HEK293 (cell line): Measurements from ENCODE around the gene MLPH.

Source experiments
- CTCF ChIA-PET: fragments of 350-600 bp; formaldehyde crosslinking; extraction: SDS; loops from one replicate; lab custom pipeline; 2021; ENCODE audit warnings: antibody characterized with exemption; lab: Yijun Ruan, JAX
- POLR2A ChIA-PET: fragments of 300-600 bp; formaldehyde crosslinking; extraction: SDS; loops from one replicate; lab custom pipeline; 2020; ENCODE audit warnings: antibody characterized with exemption, inconsistent platforms; lab: Yijun Ruan, JAX
- H3K27ac ChIP-seq: fragments of 200-500 bp; sonication (Bioruptor generic); 2 replicates; pipeline ENCODE4 v1.5.1; 2014; ENCODE audit warnings: low read depth, low read length, control low read depth, inconsistent platforms; ENCODE audit errors: extremely low read depth
- H3K36me3 ChIP-seq, 2 experiments: fragments of 200-500 bp in 1 of 2; sonication (Bioruptor generic) in 1 of 2; 1 replicate in 1 of 2; 2 replicates in 1 of 2; pipeline ENCODE4 v1.5.1; 2014 to 2017; ENCODE audit warnings: inconsistent platforms in 2 of 2, low read length in 2 of 2; ENCODE audit not compliant: control insufficient read depth in 2 of 2, insufficient read depth in 1 of 2
- H3K4me1 ChIP-seq: fragments of 200-500 bp; sonication (Bioruptor generic); 2 replicates; pipeline ENCODE4 v1.5.1; 2014; ENCODE audit warnings: mild to moderate bottlenecking, low read length, inconsistent platforms; ENCODE audit not compliant: control insufficient read depth, insufficient read depth
- H3K4me3 ChIP-seq: 2 replicates; pipeline ENCODE4 v1.5.1; 2011; ENCODE audit warnings: low read depth, mild to moderate bottlenecking, control low read depth, low read length, moderate library complexity
- H3K9me3 ChIP-seq: fragments of 200-500 bp; sonication (Bioruptor generic); 2 replicates; pipeline ENCODE4 v1.5.1; 2014; ENCODE audit warnings: low read depth, low read length, inconsistent platforms; ENCODE audit not compliant: control insufficient read depth, insufficient read depth
- IKZF3 ChIP-seq: fragments of 450-650 bp; IDR thresholded peaks from 2 replicates; pipeline ENCODE4 v1.5.0; 2018; ENCODE audit warnings: missing biosample characterization, mild to moderate bottlenecking, missing genetic modification characterization, moderate library complexity
- KLF8 ChIP-seq: fragments of 450-650 bp; formaldehyde crosslinking; IDR thresholded peaks from 2 replicates; pipeline ENCODE4 v1.5.1; 2016; ENCODE audit warnings: missing biosample characterization, missing genetic modification characterization
- ZBTB48 ChIP-seq: fragments of 450-650 bp; formaldehyde crosslinking; IDR thresholded peaks from 2 replicates; pipeline ENCODE4 v1.5.1; 2016; ENCODE audit warnings: missing biosample characterization, missing genetic modification characterization
- ZFHX2 ChIP-seq: fragments of 450-650 bp; formaldehyde crosslinking; conservative IDR thresholded peaks from 2 replicates; pipeline ENCODE4 v1.5.1; 2016; ENCODE audit warnings: missing biosample characterization, missing genetic modification characterization
- ZNF114 ChIP-seq: fragments of 450-650 bp; formaldehyde crosslinking; IDR thresholded peaks from 2 replicates; pipeline ENCODE4 v1.5.0; 2017; ENCODE audit warnings: missing biosample characterization, missing genetic modification characterization
- ZNF132 ChIP-seq: fragments of 450-650 bp; formaldehyde crosslinking; IDR thresholded peaks from 2 replicates; pipeline ENCODE4 v1.5.1; 2017; ENCODE audit warnings: missing biosample characterization, missing genetic modification characterization, borderline replicate concordance
- ZNF169 ChIP-seq: fragments of 450-650 bp; formaldehyde crosslinking; IDR thresholded peaks from 2 replicates; pipeline ENCODE4 v1.5.1; 2016; ENCODE audit warnings: missing biosample characterization, missing genetic modification characterization
- ZNF248 ChIP-seq: fragments of 450-650 bp; formaldehyde crosslinking; IDR thresholded peaks from 2 replicates; pipeline ENCODE4 v1.5.1; 2017; ENCODE audit warnings: missing biosample characterization, missing genetic modification characterization
- ZNF561 ChIP-seq: fragments of 450-650 bp; IDR thresholded peaks from 2 replicates; pipeline ENCODE4 v1.5.1; 2018; ENCODE audit warnings: missing biosample characterization, missing genetic modification characterization, borderline replicate concordance
- ZNF660 ChIP-seq: fragments of 450-650 bp; IDR thresholded peaks from 2 replicates; pipeline ENCODE4 v1.5.1; 2018; ENCODE audit warnings: missing biosample characterization, mild to moderate bottlenecking, missing genetic modification characterization
- ZNF747 ChIP-seq: fragments of 450-650 bp; formaldehyde crosslinking; IDR thresholded peaks from 2 replicates; pipeline ENCODE4 v1.5.1; 2016; ENCODE audit warnings: missing biosample characterization, missing genetic modification characterization
- ZNF777 ChIP-seq: fragments of 450-650 bp; formaldehyde crosslinking; IDR thresholded peaks from 2 replicates; pipeline ENCODE4 v1.5.1; 2017; ENCODE audit warnings: missing biosample characterization, missing genetic modification characterization, borderline replicate concordance
- ZSCAN23 ChIP-seq: fragments of 450-650 bp; formaldehyde crosslinking; IDR thresholded peaks from 2 replicates; pipeline ENCODE4 v1.5.1; 2016; ENCODE audit warnings: missing biosample characterization, missing genetic modification characterization
- TF ChIP-seq, protein P1 (sequence below): fragments of 450-650 bp; formaldehyde crosslinking; IDR thresholded peaks from 2 replicates; pipeline ENCODE4 v1.5.1; 2016; ENCODE audit warnings: missing biosample characterization, missing genetic modification characterization, borderline replicate concordance
- TF ChIP-seq, protein P2 (sequence below): fragments of 450-650 bp; formaldehyde crosslinking; IDR thresholded peaks from 2 replicates; pipeline ENCODE4 v1.5.1; 2016; ENCODE audit warnings: missing biosample characterization, missing genetic modification characterization
- TF ChIP-seq, protein P3 (sequence below): fragments of 450-650 bp; formaldehyde crosslinking; IDR thresholded peaks from 2 replicates; pipeline ENCODE4 v1.5.1; 2016; ENCODE audit warnings: missing biosample characterization, missing genetic modification characterization
- TF ChIP-seq, protein P4 (sequence below): fragments of 450-650 bp; formaldehyde crosslinking; IDR thresholded peaks from 2 replicates; pipeline ENCODE4 v1.5.1; 2016; ENCODE audit warnings: missing biosample characterization, missing genetic modification characterization
- TF ChIP-seq, protein P5 (sequence below): fragments of 450-650 bp; formaldehyde crosslinking; IDR thresholded peaks from 2 replicates; pipeline ENCODE4 v1.5.1; 2017; ENCODE audit warnings: missing biosample characterization, missing genetic modification characterization
- TF ChIP-seq, protein P6 (sequence below): fragments of 450-650 bp; formaldehyde crosslinking; IDR thresholded peaks from 2 replicates; pipeline ENCODE4 v1.5.1; 2016; ENCODE audit warnings: missing biosample characterization, missing genetic modification characterization
- TF ChIP-seq, protein P7 (sequence below): fragments of 450-650 bp; formaldehyde crosslinking; conservative IDR thresholded peaks from 2 replicates; pipeline ENCODE4 v1.5.1; 2016; ENCODE audit warnings: low read depth, missing biosample characterization, missing genetic modification characterization

The MLPH gene

DNA sequence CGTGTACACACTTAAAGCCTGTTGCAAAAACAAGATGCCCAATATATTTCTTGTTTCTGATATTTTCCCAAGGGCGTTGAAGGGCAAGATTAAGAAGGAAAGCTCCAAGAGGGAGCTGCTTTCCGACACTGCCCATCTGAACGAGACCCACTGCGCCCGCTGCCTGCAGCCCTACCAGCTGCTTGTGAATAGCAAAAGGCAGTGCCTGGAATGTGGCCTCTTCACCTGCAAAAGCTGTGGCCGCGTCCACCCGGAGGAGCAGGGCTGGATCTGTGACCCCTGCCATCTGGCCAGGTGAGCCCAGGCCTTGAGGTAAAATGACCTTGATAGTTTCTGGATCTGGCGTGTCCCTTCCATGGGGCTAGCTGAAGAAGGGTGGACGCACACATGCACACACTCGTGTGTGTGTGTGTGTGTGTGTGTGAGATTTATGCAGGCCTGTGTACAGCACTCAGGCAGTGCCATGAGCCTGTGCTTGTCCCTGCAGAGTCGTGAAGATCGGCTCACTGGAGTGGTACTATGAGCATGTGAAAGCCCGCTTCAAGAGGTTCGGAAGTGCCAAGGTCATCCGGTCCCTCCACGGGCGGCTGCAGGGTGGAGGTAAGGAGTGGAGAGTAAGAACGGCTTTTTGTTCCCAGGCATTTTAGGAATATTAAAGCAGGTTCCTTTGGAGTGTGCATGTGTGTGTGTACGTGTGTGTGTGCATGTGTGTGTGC lies 23.6 kb downstream of the MLPH start:
- TF ChIP-seq ZNF561 (tag by site-specific recombination) (no peak), ZSCAN23 (tag by site-specific recombination) (no peak), ZNF660 (tag by site-specific recombination) (no peak), KLF8 (tag by site-specific recombination) (no peak), ZNF777 (tag by site-specific recombination) (no peak), ZFHX2 (no peak), ZBTB48 (no peak), ZNF114 (tag by site-specific recombination) (no peak), IKZF3 (no peak), ZNF747 (tag by site-specific recombination) (no peak), ZNF169 (tag by site-specific recombination) (no peak), ZNF132 (tag by site-specific recombination) (no peak), ZNF248 (no peak)
- TF ChIP-seq, protein P1, sequence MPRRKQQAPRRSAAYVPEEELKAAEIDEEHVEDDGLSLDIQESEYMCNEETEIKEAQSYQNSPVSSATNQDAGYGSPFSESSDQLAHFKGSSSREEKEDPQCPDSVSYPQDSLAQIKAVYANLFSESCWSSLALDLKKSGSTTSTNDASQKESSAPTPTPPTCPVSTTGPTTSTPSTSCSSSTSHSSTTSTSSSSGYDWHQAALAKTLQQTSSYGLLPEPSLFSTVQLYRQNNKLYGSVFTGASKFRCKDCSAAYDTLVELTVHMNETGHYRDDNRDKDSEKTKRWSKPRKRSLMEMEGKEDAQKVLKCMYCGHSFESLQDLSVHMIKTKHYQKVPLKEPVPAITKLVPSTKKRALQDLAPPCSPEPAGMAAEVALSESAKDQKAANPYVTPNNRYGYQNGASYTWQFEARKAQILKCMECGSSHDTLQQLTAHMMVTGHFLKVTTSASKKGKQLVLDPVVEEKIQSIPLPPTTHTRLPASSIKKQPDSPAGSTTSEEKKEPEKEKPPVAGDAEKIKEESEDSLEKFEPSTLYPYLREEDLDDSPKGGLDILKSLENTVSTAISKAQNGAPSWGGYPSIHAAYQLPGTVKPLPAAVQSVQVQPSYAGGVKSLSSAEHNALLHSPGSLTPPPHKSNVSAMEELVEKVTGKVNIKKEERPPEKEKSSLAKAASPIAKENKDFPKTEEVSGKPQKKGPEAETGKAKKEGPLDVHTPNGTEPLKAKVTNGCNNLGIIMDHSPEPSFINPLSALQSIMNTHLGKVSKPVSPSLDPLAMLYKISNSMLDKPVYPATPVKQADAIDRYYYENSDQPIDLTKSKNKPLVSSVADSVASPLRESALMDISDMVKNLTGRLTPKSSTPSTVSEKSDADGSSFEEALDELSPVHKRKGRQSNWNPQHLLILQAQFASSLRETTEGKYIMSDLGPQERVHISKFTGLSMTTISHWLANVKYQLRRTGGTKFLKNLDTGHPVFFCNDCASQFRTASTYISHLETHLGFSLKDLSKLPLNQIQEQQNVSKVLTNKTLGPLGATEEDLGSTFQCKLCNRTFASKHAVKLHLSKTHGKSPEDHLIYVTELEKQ: no peak
- TF ChIP-seq, protein P2, sequence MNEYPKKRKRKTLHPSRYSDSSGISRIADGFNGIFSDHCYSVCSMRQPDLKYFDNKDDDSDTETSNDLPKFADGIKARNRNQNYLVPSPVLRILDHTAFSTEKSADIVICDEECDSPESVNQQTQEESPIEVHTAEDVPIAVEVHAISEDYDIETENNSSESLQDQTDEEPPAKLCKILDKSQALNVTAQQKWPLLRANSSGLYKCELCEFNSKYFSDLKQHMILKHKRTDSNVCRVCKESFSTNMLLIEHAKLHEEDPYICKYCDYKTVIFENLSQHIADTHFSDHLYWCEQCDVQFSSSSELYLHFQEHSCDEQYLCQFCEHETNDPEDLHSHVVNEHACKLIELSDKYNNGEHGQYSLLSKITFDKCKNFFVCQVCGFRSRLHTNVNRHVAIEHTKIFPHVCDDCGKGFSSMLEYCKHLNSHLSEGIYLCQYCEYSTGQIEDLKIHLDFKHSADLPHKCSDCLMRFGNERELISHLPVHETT (tag by site-specific recombination): no peak
- TF ChIP-seq, protein P3, sequence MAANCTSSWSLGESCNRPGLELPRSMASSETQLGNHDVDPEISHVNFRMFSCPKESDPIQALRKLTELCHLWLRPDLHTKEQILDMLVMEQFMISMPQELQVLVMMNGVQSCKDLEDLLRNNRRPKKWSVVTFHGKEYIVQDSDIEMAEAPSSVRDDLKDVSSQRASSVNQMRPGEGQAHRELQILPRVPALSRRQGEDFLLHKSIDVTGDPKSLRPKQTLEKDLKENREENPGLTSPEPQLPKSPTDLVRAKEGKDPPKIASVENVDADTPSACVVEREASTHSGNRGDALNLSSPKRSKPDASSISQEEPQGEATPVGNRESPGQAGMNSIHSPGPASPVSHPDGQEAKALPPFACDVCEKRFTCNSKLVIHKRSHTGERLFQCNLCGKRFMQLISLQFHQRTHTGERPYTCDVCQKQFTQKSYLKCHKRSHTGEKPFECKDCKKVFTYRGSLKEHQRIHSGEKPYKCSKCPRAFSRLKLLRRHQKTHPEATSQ (tag by site-specific recombination): no peak
- TF ChIP-seq, protein P4, sequence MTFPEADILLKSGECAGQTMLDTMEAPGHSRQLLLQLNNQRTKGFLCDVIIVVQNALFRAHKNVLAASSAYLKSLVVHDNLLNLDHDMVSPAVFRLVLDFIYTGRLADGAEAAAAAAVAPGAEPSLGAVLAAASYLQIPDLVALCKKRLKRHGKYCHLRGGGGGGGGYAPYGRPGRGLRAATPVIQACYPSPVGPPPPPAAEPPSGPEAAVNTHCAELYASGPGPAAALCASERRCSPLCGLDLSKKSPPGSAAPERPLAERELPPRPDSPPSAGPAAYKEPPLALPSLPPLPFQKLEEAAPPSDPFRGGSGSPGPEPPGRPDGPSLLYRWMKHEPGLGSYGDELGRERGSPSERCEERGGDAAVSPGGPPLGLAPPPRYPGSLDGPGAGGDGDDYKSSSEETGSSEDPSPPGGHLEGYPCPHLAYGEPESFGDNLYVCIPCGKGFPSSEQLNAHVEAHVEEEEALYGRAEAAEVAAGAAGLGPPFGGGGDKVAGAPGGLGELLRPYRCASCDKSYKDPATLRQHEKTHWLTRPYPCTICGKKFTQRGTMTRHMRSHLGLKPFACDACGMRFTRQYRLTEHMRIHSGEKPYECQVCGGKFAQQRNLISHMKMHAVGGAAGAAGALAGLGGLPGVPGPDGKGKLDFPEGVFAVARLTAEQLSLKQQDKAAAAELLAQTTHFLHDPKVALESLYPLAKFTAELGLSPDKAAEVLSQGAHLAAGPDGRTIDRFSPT (tag by site-specific recombination): no peak
- TF ChIP-seq, protein P5, sequence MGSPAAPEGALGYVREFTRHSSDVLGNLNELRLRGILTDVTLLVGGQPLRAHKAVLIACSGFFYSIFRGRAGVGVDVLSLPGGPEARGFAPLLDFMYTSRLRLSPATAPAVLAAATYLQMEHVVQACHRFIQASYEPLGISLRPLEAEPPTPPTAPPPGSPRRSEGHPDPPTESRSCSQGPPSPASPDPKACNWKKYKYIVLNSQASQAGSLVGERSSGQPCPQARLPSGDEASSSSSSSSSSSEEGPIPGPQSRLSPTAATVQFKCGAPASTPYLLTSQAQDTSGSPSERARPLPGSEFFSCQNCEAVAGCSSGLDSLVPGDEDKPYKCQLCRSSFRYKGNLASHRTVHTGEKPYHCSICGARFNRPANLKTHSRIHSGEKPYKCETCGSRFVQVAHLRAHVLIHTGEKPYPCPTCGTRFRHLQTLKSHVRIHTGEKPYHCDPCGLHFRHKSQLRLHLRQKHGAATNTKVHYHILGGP: no peak
- TF ChIP-seq, protein P6, sequence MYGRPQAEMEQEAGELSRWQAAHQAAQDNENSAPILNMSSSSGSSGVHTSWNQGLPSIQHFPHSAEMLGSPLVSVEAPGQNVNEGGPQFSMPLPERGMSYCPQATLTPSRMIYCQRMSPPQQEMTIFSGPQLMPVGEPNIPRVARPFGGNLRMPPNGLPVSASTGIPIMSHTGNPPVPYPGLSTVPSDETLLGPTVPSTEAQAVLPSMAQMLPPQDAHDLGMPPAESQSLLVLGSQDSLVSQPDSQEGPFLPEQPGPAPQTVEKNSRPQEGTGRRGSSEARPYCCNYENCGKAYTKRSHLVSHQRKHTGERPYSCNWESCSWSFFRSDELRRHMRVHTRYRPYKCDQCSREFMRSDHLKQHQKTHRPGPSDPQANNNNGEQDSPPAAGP (tag by site-specific recombination): no peak
- TF ChIP-seq, protein P7, sequence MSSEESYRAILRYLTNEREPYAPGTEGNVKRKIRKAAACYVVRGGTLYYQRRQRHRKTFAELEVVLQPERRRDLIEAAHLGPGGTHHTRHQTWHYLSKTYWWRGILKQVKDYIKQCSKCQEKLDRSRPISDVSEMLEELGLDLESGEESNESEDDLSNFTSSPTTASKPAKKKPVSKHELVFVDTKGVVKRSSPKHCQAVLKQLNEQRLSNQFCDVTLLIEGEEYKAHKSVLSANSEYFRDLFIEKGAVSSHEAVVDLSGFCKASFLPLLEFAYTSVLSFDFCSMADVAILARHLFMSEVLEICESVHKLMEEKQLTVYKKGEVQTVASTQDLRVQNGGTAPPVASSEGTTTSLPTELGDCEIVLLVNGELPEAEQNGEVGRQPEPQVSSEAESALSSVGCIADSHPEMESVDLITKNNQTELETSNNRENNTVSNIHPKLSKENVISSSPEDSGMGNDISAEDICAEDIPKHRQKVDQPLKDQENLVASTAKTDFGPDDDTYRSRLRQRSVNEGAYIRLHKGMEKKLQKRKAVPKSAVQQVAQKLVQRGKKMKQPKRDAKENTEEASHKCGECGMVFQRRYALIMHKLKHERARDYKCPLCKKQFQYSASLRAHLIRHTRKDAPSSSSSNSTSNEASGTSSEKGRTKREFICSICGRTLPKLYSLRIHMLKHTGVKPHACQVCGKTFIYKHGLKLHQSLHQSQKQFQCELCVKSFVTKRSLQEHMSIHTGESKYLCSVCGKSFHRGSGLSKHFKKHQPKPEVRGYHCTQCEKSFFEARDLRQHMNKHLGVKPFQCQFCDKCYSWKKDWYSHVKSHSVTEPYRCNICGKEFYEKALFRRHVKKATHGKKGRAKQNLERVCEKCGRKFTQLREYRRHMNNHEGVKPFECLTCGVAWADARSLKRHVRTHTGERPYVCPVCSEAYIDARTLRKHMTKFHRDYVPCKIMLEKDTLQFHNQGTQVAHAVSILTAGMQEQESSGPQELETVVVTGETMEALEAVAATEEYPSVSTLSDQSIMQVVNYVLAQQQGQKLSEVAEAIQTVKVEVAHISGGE: no peak
- ChIA-PET POLR2A (no interaction called here), CTCF (interaction anchor here (0.6 to 11.8 kb wide), 10 partner anchors 9 to 588 kb away, joined by 3 to 256 read pairs (median 4); no protein-coding TSS in a partner anchor)
- no peak overlapping the region for H3K4me3 ChIP-seq
- no peak overlapping the region for H3K27ac ChIP-seq
- no peaks in the 10 kb centered on the region for H3K36me3 ChIP-seq
- no peaks in the 10 kb centered on the region for H3K4me1 ChIP-seq
- no peaks in the 10 kb centered on the region for H3K9me3 ChIP-seq
